ENCODE measurements around the gene EWSR1.
A peak's percentile ranks its signal among the peaks of the same experiment; 100 is the strongest.

EWSR1 gene

GRCh38 chr22:29269731-29270474 lies 1.8 kb downstream of the EWSR1 start:
- DNase-seq (ENCODE audit: low spot score) = no peak

GRCh38 chr22:29270475-29271271 lies 2.6 kb downstream of the EWSR1 start:
- DNase-seq (ENCODE audit: low spot score) = no peak

GRCh38 chr22:29272624-29273023 lies 4.6 kb downstream of the EWSR1 start:
- DNase-seq (ENCODE audit: low spot score) = no peak

- DNase-seq (ENCODE audit: low spot score) = no peak
These were observed 7.1 kb downstream of the EWSR1 start for GRCh38 chr22:29275167-29275566.

GRCh38 chr22:29275819-29276565 lies 7.9 kb downstream of the EWSR1 start:
- DNase-seq (ENCODE audit: low spot score) = no peak

GRCh38 chr22:29277927-29278326 lies 9.9 kb downstream of the EWSR1 start:
- no peak for DNase-seq (ENCODE audit: low spot score)

GRCh38 chr22:29284196-29284595 lies 16.1 kb downstream of the EWSR1 start:
- no peak for DNase-seq (ENCODE audit: low spot score)

GRCh38 chr22:29288837-29289236 lies 20.8 kb downstream of the EWSR1 start:
- DNase-seq (ENCODE audit: low spot score) = no peak

- no peak for DNase-seq (ENCODE audit: low spot score)
These were observed 22.0 kb downstream of the EWSR1 start for GRCh38 chr22:29290061-29290460.

GRCh38 chr22:29291215-29291614 lies 23.1 kb downstream of the EWSR1 start:
- no peak for DNase-seq (ENCODE audit: low spot score)

- DNase-seq (ENCODE audit: low spot score) = no peak
These were observed 24.3 kb downstream of the EWSR1 start for GRCh38 chr22:29292379-29292778.

DNA sequence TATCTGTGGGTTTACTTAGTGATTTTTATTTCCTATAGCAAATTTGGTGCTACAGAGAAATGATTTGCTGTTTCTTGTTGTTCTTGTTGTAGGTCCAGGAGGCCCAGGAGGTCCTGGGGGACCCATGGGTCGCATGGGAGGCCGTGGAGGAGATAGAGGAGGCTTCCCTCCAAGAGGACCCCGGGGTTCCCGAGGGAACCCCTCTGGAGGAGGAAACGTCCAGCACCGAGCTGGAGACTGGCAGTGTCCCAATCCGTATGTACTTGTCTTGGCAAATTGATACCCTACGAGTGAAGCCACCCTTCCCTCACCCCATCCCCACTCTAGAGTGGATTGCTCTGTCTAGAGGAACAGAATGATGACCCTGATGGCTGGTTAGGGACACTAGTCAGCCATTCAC lies 30.6 kb downstream of the EWSR1 start:
- no peak for DNase-seq (ENCODE audit: low spot score)

DNA sequence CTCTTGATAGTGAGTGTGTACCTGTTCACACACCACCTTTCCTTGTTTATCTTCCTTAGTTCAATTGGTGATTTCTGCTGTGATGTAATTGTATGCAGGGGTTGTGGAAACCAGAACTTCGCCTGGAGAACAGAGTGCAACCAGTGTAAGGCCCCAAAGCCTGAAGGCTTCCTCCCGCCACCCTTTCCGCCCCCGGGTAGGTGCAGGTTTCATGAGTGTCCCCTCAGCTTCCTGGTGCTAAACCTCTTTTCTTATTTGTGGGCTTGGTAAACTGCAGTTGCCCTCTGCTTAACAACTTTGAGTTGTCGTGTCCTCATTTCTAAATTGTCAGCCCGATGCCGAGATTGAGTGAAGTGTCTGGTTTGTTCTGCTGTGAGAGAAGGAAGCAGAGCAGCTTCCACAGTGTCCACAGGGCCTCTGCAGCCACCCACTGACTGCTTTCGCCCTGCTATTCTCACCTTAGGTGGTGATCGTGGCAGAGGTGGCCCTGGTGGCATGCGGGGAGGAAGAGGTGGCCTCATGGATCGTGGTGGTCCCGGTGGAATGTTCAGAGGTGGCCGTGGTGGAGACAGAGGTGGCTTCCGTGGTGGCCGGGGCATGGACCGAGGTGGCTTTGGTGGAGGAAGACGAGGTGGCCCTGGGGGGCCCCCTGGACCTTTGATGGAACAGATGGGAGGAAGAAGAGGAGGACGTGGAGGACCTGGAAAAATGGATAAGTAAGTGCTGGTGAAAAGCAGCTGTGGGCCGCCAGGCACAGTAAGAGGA lies 31.2 kb downstream of the EWSR1 start:
- DNase-seq (ENCODE audit: low spot score) = no peak

GRCh38 chr22:29300467-29300806 lies 32.4 kb downstream of the EWSR1 start:
- no peak for DNase-seq (ENCODE audit: low spot score)

- no peak for DNase-seq (ENCODE audit: low spot score)
These were observed 32.9 kb downstream of the EWSR1 start for GRCh38 chr22:29300807-29301601.

GRCh38 chr22:29301716-29302401 lies 33.8 kb downstream of the EWSR1 start:
- no peak for DNase-seq (ENCODE audit: low spot score)

- DNase-seq (ENCODE audit: low spot score) = no peak
These were observed 34.3 kb downstream of the EWSR1 start for GRCh38 chr22:29302402-29302680.

- DNase-seq (ENCODE audit: low spot score) = no peak
These were observed 34.8 kb downstream of the EWSR1 start for GRCh38 chr22:29302681-29303465.

DNA sequence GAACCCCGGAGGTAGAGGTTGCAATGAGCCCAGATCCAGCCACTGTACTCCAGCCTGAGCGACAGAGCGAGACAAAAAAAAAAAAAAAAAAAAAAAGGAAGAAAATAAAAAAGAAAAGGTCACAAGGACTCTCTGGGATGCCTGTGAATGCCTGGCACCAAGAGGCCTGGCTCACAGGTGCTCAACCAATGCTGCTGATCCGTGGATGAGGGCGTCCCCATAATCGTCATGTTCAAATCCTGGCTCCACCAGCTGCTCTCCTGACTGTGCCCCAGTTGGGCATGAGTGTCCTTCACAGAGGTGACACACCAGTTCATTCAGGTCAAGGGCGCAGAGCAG lies 37.7 kb downstream of the EWSR1 start:
- DNase-seq (ENCODE audit: low spot score) = no peak

DNA sequence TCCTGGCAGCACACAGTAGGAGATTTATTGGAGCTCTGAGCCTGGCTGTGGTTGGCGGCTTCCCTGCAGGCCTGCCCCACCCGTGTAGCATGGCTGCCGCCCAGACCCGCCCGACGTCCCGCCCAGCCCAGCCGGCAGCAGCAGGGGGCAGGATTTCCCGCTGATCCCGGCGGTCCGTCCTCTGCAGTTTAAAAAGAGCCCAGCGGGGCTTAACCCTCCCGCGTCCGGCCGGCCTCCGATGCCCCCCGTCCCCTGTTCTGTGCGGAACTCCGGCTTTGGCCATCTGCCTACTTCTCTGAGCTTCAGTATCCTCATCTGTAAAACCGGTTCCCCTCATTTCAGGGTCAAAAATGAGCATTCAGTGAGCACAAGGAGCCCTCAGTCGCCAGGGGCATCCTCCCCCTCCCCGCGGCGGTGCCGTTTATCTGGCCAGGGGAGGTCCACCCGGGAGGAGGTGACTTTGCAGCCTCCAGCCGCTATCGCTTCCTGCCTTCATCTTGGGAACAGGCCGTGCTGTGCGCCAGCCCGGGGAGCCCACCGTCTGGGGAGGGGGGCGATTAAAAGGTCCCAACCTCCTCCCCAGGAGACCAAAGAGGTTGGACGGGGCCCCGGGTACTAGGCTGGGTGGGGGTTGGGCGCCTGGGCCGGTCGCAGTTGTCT lies 38.2 kb downstream of the EWSR1 start, which contains the start of gene GAS2L1:
Gene GAS2L1 (plus strand): TSS at position 476 of the 660 bp plus-strand sequence. CDS start 1,456 bp downstream, outside the sequence.
- peak; percentile 100 for DNase-seq (ENCODE audit: low spot score)
